HCEC 1CT (cell line): ENCODE measurements around the gene PARD3B.

Experiments
- DNase-seq: peaks from one replicate; pipeline ENCODE4 v3.0.0-alpha.2; 2017

PARD3B gene

DNA sequence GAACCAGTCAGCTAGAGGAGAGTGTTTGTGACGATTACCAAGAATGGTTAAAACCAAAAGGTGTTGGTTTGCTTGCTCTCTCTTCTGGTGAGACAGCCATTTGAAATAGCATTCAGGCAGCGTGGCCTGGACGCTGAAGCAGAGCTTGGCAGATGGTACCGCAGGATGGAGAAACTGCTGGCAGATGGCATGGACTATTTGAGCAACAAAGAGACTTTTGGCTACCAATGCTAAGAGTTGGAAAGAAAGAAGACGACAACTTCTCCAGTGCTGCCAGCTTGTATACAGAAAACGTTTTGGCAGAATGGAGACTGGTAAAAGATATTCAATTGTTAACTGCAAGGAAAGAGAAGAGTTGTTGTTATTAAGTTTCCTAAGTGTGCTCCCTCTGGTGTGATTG, 315.0 kb downstream of the PARD3B start:
- DNase-seq = no peak

DNA sequence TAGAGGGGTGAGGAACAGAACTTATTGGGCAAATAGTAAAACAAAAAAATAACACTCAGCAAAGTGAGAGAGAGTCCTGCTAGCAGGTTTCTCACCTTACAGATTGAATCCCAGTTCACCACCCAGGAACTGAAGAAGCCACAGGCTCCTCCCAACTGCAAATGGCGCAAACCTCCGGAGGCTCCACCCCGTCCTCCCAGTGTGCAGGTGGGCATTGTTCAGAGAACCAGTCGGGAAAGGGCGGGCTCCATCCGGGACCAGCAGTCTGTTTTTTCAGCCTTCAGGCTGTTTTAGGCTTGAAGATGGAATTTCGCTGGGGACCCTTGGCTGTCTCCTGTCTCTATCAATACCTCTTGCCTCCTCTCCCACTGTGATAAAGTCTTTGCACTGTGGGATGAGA, 317.5 kb downstream of the PARD3B start:
- no peak for DNase-seq

GRCh38 chr2:204863336-204863735, 318.1 kb downstream of the PARD3B start:
- DNase-seq = no peak

GRCh38 chr2:204869132-204869823, 324.0 kb downstream of the PARD3B start:
- no peak for DNase-seq

GRCh38 chr2:204870053-204870452, 324.8 kb downstream of the PARD3B start:
- no peak for DNase-seq

- DNase-seq = peak; percentile 66
Observed at GRCh38 chr2:204871231-204871953, 326.1 kb downstream of the PARD3B start.

DNA sequence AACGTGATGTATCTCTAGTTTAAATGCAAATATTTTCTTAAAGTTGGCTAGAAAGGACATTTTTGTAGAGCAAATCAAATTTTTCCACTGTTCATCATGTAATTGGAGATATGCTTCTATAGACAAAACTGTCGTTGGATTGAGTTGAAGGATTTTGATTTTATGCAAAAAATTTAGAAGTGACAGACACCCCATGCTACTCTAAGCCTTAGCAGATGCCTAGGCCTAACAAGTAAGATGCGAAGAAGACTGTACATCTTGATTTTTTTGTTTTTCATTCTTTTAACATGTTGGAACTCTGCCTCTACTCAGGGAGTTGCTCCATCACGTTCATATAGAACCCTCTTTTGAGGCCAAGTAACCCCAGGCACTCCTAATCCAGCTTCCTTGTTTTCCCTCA, 331.0 kb downstream of the PARD3B start:
- no peak for DNase-seq

DNA sequence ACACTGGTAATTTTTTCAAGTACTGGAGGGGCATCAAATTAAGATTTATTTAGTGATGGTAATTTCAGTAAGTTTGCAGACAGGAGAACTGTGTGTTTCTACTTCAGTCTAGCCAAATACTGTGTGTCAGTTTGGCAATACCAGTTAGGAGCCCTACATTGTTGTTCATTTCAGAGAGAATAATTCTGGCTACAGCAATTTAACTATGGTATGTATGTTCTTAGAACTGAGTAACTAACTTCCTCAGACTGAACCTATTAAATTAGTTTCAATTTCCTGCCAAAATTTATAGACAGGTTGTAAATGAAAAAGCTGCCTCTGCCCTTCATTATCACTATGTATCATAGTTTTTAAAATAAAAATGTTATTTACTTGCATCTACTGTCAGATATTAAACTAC, 332.4 kb downstream of the PARD3B start:
- no peak for DNase-seq

DNA sequence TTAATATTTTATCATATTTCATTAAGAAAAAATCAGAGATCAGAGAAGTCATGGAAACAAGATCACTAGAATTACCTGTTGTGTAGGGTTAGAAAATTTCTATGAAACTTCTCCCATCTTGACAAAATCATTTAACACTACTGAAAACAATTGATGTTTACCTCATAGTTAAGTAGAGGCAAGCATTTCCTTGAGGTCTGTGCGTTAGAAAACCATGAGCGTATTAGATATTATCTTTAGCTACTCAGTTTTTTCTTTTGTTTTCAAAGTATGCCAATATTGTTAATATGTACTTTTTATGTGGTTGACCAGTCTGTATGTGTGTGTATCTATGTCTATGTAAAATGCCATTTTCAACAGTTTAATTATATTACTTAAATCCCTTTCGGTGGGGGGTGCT, 335.7 kb downstream of the PARD3B start:
- DNase-seq = no peak

DNA sequence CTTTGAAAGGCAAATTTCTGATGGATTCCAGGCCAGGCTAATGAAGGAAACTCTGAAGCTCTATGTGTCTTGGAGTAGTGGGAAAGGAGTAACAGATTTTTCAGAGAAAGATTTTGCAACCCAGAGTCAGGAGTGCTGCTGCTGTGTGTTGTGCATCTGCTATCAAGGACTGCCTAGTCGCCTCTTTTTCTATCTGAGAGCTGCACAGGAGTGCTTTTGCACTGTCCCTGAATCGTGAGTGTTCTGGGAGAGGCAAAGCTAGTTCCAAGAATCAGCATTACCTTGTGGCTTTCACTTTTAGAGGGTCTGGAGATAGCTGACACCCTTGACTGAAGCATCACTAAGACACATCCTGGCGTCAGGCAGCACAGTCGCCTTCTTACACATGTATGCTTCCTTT, 336.4 kb downstream of the PARD3B start:
- DNase-seq = no peak

- no peak for DNase-seq
Observed at GRCh38 chr2:204885747-204886146, 340.5 kb downstream of the PARD3B start.

- no peak for DNase-seq
Observed at GRCh38 chr2:204886713-204887112, 341.4 kb downstream of the PARD3B start.

- no peak for DNase-seq
Observed at GRCh38 chr2:204888222-204888621, 342.9 kb downstream of the PARD3B start.

- DNase-seq = no peak
Observed at GRCh38 chr2:204890680-204891079, 345.4 kb downstream of the PARD3B start.

DNA sequence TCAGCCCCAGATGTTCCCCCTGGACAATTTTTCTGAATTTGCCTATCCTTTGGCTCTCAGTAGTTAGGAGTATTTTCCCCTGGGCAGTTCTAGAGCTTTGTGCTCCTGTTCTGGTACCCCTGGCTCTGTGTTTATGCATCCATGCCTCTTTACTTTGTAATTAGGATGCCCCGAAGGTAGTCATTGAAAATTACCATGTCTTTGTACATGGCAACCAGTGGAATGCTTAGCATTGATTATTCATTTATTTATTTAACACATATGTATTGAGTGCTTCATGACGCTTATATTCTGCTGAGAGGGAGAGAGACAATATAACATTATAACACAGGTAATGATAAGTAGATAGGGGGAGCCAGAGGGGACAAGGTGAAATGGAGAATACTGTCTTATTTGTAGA, 346.5 kb downstream of the PARD3B start:
- no peak for DNase-seq

DNA sequence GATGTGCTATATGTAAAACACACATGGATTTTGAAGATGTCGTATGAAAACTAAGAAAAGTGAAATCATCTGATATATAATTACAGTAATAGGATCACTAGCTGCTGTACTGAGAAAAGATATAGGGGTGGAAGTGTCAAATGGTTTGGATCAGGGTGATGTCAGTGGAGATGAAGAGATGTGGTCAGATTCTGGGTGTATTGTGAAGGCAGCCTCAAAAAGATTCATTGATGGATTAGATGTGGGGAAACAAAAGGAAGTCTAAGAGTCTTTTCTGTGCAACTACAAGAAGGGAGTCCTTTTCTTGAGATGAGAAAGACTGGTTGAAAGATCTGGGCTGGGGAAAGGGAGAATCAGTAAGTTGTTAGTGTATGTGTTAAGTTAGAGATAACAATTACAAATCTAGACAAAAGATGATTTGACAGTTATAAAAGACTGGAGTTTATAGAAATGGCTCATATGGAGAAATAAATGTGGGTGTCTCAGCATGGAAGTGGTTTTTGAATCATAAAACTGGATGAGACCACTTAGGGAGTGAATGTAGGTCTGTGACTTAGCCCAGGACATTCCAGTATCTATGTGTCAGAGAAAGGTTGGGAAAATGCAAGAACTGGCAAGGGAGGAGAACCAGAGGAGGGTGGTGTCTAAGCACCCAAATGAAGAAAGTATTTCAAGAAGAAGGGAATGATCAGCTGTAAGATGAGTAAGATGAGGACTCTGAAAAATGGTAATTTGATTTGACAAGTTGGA, 347.4 kb downstream of the PARD3B start:
- peak; percentile 88 for DNase-seq

DNA sequence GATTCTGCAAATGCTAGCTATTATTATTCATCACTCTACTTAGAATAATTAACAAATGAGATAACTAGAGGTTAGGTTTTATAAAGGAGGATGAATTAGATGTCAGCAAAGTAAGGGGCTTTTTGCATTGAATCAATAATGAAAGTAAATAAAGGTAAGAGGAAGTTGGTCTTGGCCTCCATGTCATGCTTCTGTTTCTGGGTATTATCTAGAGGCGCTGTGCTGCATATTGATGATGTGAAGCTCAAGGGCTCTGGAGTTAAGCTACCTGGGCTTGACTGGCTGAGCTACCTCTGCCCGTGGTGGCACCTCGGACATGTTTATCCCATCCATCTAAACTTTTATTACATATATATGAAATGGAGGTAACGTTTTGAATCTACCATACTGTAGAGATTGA, 350.9 kb downstream of the PARD3B start:
- no peak for DNase-seq

DNA sequence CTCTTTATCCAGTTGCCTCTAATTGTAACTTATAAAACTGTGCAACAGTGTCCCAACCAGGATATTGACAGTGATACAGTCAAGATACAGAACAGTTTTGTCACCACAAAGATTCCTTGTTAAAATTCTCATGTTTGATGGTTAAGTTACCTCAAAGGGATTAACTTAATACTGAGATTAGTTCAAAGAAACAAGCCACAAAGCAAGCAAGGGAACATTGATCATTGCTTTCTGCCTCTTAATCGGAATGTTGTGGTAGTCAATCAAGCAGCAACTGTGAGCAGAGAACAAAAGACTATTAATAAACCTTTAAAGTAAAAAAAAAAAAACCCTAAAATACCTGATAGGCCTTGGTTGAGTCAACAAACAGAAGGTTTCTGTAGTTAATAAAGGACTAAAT, 352.3 kb downstream of the PARD3B start:
- DNase-seq = no peak

DNA sequence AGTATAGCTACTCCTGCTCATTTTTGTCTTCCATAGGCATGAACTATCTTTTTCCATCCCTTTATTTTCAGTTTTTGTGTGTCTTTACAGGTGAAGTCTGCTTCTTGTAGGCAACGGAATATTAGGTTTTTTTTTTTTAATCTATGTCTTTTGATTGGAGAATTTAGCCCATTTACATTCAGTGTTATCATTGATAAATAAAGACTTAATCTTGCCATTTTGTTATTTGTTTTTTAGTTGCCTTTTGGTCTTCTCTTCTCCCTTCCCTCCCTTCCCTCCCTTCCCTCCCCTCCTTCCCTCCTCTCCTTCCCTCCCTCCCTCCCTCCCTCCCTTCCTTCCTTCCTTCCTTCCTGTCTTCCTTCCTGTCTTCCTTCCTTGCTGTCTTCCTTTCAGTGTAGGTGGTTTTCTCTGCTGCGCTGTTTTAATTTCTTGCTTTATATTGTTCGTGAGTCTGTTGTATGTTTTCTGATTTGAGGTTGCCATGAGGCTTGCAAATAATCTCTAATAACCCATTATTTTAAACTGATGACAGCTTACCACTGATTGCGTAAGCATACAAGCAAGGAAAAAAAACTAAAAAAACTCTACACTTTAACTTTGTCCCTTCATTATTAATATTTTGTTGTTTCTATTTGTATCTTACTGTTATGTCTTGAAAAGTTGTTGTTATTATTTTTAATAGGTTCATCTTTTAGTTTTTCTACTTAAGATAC, 353.8 kb downstream of the PARD3B start:
- DNase-seq = no peak

GRCh38 chr2:204899983-204900382, 354.7 kb downstream of the PARD3B start:
- no peak for DNase-seq

GRCh38 chr2:204900487-204900886, 355.2 kb downstream of the PARD3B start:
- no peak for DNase-seq

GRCh38 chr2:204900910-204901309, 355.6 kb downstream of the PARD3B start:
- DNase-seq = no peak

DNA sequence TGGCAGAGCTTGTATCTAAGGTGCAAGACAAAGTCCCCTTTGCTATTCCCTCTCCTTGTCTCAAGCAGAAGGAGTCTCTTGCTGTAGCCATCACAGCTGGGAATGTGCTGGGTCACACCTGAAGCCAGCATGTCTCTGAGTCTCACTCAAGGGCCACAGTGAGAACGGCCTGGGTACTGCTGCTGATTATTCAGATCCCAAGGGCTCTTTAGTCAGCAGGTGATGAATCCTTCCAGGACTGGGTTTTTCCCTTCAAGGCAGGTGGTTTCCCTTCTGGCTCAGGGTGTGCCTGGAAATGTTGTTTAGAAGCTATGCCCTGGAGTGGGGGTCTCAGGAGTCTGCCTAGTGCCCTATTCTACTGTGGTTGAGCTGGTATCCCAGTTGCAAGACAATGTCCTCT, 356.3 kb downstream of the PARD3B start:
- DNase-seq = no peak
